NCI-H82 (cell line): ENCODE data around the gene CNBP.
"Not testable (repeated sequence)": the region's sequence is repeated elsewhere in the genome, so short reads cannot be mapped to it uniquely, and the experiment has no call there.

Experiments
- DNase-seq: peaks from one replicate; lab custom pipeline; 2025; lab: John Stamatoyannopoulos, UW

Gene CNBP

GRCh38 chr3:129184784-129185542 lies 1.3 kb upstream of the CNBP start:
- DNase-seq: not testable (repeated sequence)

- peak; percentile 51 for DNase-seq
Observed at GRCh38 chr3:129184396-129184657, 631 bp upstream of the CNBP start.

GRCh38 chr3:129182390-129183185 lies 1.1 kb downstream of the CNBP start:
- peak; percentile 52 for DNase-seq

- peak; percentile 50 for DNase-seq
Observed at GRCh38 chr3:129181819-129182218, 1.9 kb downstream of the CNBP start.

GRCh38 chr3:129180461-129180860 lies 3.2 kb downstream of the CNBP start:
- peak; percentile 18 for DNase-seq

- no peak for DNase-seq
Observed at GRCh38 chr3:129176051-129176450, 7.6 kb downstream of the CNBP start.

GRCh38 chr3:129173725-129174124 lies 10.0 kb downstream of the CNBP start:
- no peak for DNase-seq

- DNase-seq: no peak
Observed at GRCh38 chr3:129173206-129173605, 10.5 kb downstream of the CNBP start.

GRCh38 chr3:129166579-129167332 lies 16.9 kb downstream of the CNBP start:
- peak; percentile 15 for DNase-seq

GRCh38 chr3:129165594-129165993 lies 18.1 kb downstream of the CNBP start:
- DNase-seq: not testable (repeated sequence)

- peak; percentile 22 for DNase-seq
Observed at GRCh38 chr3:129164500-129164899, 19.2 kb downstream of the CNBP start.

- peak; percentile 94 for DNase-seq
Observed at GRCh38 chr3:129162729-129163579, 20.7 kb downstream of the CNBP start.

- DNase-seq: peak; percentile 58
Observed at GRCh38 chr3:129161860-129162271, 21.8 kb downstream of the CNBP start.

- peak; percentile 98 for DNase-seq
Observed at GRCh38 chr3:129160891-129161859, 22.5 kb downstream of the CNBP start, which contains the start of gene ISY1. Gene ISY1 (minus strand): TSS chr3:129161063. CDS start chr3:129160975, 88 bp downstream.

- DNase-seq: no peak
Observed at GRCh38 chr3:129144786-129145185, 38.9 kb downstream of the CNBP start.

GRCh38 chr3:129141011-129141410 lies 42.7 kb downstream of the CNBP start:
- not testable (repeated sequence) for DNase-seq

GRCh38 chr3:129139911-129140310 lies 43.8 kb downstream of the CNBP start:
- DNase-seq: no peak

- not testable (repeated sequence) for DNase-seq
Observed at GRCh38 chr3:129136275-129136674, 47.4 kb downstream of the CNBP start.

GRCh38 chr3:129132097-129132866 lies 51.4 kb downstream of the CNBP start:
- no peak for DNase-seq
